Measurements from ENCODE around the gene MAP7D3.
"Not testable (repeated sequence)": the region's sequence is repeated elsewhere in the genome, so short reads cannot be mapped to it uniquely, and the experiment has no call there.

MAP7D3 gene

GRCh38 chrX:136182414-136182813, 68.8 kb downstream of the MAP7D3 start:
- no peak for DNase-seq (ENCODE audit: low spot score)

GRCh38 chrX:136179133-136179532, 72.1 kb downstream of the MAP7D3 start:
- no peak for DNase-seq (ENCODE audit: low spot score)

GRCh38 chrX:136176399-136176825, 74.8 kb downstream of the MAP7D3 start:
- no peak for DNase-seq (ENCODE audit: low spot score)

GRCh38 chrX:136171420-136171819, 79.8 kb downstream of the MAP7D3 start:
- DNase-seq (ENCODE audit: low spot score): no peak

GRCh38 chrX:136170139-136170800, 80.9 kb downstream of the MAP7D3 start:
- no peak for DNase-seq (ENCODE audit: low spot score)

- no peak for DNase-seq (ENCODE audit: low spot score)
These were observed 82.1 kb downstream of the MAP7D3 start for GRCh38 chrX:136168929-136169735.

- DNase-seq (ENCODE audit: low spot score): not testable (repeated sequence)
These were observed 83.2 kb downstream of the MAP7D3 start for GRCh38 chrX:136167989-136168388.

GRCh38 chrX:136166221-136166855, 84.9 kb downstream of the MAP7D3 start:
- DNase-seq (ENCODE audit: low spot score): no peak

- DNase-seq (ENCODE audit: low spot score): no peak
These were observed 85.8 kb downstream of the MAP7D3 start for GRCh38 chrX:136165406-136165805.

GRCh38 chrX:136163689-136164088, 87.5 kb downstream of the MAP7D3 start:
- DNase-seq (ENCODE audit: low spot score): no peak

Measured in SW480 (cell line).